T-helper 17 cell (primary cell): Measurements from ENCODE around the gene TARP.

Source experiments
- ATAC-seq: fragments of 150-1000 bp; cut with Tn5 transposase; 2 replicates; pipeline ENCODE4 v1.10.0; 2021; ENCODE audit warnings: mild to moderate bottlenecking, moderate library complexity
- DNase-seq, 3 donors: peaks; one replicate each; pipeline versions ENCODE4 v3.0.0 to v3.0.0-alpha.2; 2020 to 2021
- H3K9me3 ChIP-seq: one replicate; pipeline ENCODE4 v1.7.0; 2013; ENCODE audit warnings: low read length, mild to moderate bottlenecking; ENCODE audit not compliant: control insufficient read depth, poor library complexity, severe bottlenecking
- H3K27ac Mint-ChIP-seq: one replicate; pipeline ENCODE4 v1.8.0; 2022; ENCODE audit warnings: mild to moderate bottlenecking, moderate library complexity, mixed read lengths
- H3K27me3 Mint-ChIP-seq: one replicate; pipeline ENCODE4 v1.8.0; 2022; ENCODE audit warnings: mixed read lengths
- H3K36me3 Mint-ChIP-seq: one replicate; pipeline ENCODE4 v1.8.0; 2022; ENCODE audit warnings: low read depth, mixed read lengths
- H3K4me1 Mint-ChIP-seq: one replicate; pipeline ENCODE4 v1.8.0; 2022; ENCODE audit warnings: mild to moderate bottlenecking, mixed read lengths
- H3K4me3 Mint-ChIP-seq: one replicate; pipeline ENCODE4 v1.8.0; 2022; ENCODE audit warnings: mild to moderate bottlenecking, moderate library complexity, mixed read lengths

TARP gene

DNA sequence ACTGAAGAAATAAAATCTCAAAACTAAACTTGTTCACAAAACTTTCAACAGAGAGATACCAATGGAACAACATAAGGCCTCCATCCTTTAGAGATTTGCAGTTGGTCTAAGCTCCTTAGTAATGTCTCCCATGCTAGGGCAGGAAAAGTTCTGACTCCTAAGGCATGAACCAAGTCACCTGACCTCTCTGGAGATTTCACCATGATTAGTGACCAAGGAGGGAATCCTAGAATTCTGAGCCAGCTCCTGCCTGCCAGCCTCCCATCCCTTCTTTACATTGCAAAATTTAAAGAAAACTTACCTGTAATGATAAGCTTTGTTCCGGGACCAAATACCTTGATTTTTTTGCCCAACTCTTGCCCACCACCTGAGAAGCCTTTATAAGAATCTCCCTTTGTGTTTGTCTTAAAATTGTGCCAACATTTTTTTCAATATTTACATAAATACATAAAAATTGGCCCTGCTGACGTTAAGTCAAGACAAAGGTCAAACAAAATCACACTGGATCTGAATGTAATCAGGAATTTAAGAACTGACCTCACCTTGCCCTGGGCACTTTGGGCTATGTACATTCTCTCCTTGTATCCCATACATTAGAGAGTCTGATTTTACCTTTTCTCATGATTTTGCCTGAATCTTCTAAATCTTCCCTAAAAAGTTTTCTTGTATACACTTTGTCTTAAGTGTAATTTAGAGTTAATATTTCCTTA is at the start of gene TARP:
TARP (minus strand) TSS at position 351 of the 710 bp plus-strand sequence.
- no peaks in the 10 kb centered on the region for H3K4me1 Mint-ChIP-seq
- no peak for DNase-seq
- H3K4me3 Mint-ChIP-seq: no peak within 1 kb of the TSS
- no peak for ATAC-seq
- no peaks in the 10 kb centered on the region for H3K9me3 ChIP-seq
- no peak within 1 kb of the TSS for H3K27ac Mint-ChIP-seq
- H3K27me3 Mint-ChIP-seq: no peaks in the 10 kb centered on the region
- H3K36me3 Mint-ChIP-seq: no peaks in the 10 kb centered on the region

DNA sequence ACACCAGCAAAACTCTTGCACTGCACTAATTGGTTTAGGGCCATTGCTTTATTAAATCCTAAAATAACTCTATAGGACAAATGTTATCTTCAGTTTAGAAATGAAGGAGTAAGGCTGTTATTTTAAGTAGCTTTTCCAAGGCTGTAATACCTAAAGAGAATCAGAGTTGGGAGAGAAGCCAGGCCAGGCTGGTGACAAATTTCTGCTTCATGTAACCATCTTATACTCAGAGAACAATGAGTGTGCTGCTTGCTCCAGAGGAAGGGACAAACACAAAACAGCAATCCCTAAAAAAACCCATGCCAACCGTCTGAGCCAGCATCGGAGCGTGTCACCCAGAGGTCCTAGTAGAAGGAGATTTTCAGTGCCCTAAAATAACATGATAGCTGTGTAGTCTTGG is 49.7 kb upstream of the TARP start:
- no peak for DNase-seq
- no peaks in the 10 kb centered on the region for H3K27me3 Mint-ChIP-seq
- H3K27ac Mint-ChIP-seq: no peak overlapping the region
- no peak for ATAC-seq
- no peaks in the 10 kb centered on the region for H3K9me3 ChIP-seq
- peaks cover 4% of the 10 kb centered on the region for H3K4me1 Mint-ChIP-seq
- H3K36me3 Mint-ChIP-seq: no peaks in the 10 kb centered on the region
- no peak overlapping the region for H3K4me3 Mint-ChIP-seq

DNA sequence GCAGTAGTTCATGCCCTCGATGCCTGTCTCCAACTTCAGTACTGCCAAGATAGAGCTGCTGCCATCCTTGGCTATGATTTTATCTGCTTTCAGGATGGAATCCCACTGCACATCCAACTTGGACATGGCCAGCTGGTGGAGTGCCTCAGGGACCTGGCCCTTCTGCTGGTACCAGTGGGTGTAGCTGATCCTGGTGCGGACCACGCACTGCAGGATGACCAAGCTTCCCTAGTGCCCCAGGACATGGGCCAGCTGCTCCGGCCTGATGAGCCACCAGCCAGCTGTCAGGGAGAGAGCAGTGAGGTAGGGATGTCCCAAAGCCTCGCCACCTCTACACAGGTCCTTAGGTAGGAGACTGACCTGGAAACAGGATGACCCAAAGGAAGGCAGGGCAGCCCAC is 49.0 kb upstream of the TARP start:
- Mint-ChIP-seq H3K27ac (no peak overlapping the region), H3K4me3 (no peak overlapping the region), H3K36me3 (no peaks in the 10 kb centered on the region), H3K4me1 (peaks cover 4% of the 10 kb centered on the region), H3K27me3 (no peaks in the 10 kb centered on the region)
- DNase-seq (no peak), ATAC-seq (no peak)
- H3K9me3 ChIP-seq: no peaks in the 10 kb centered on the region

DNA sequence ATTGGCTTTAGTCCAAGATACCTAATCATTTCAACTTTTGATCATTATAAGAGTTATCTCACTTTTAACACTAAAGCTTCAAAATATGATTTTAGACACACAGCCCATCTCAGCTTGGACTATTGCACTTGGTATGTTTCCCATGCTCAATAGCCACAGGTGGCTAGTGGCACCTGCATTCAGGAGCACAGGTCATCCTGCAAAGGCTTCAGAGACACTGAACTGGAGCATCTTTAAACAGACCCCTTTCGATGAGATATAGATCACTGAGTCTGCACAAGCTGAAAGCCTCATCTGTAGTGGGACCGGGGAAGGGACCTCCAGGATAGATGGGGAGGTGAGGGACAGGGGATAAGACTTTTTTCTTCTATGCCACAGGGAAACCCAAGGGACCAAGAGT is 48.5 kb upstream of the TARP start:
- H3K27me3 Mint-ChIP-seq: no peaks in the 10 kb centered on the region
- no peaks in the 10 kb centered on the region for H3K36me3 Mint-ChIP-seq
- peaks cover 4% of the 10 kb centered on the region for H3K4me1 Mint-ChIP-seq
- ATAC-seq (no peak), DNase-seq (no peak)
- H3K27ac Mint-ChIP-seq: no peak overlapping the region
- H3K9me3 ChIP-seq: no peaks in the 10 kb centered on the region
- no peak overlapping the region for H3K4me3 Mint-ChIP-seq

DNA sequence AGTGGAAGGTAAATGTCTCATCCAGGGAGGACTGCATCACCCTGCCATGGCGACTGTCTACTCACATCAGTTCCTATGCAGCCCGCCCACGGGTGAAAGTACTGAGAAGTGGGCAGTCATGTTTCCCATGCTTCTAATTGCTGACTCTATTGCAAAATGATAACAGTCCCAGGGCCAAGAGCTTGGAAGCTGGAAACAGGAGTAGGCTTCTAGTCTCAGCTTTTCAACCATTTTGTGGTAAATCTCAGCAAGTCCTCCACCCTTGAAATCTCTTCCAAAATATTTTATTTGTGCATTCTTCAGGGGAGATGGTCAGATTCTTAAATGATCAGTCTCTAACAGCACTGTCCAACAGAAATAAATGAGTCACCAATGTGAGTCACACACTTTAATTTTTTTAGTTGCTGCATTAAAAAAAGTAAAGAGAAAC is 48.1 kb upstream of the TARP start:
- Mint-ChIP-seq H3K27me3 (no peaks in the 10 kb centered on the region), H3K36me3 (no peaks in the 10 kb centered on the region), H3K4me1 (peaks cover 4% of the 10 kb centered on the region), H3K27ac (no peak overlapping the region), H3K4me3 (no peak overlapping the region)
- no peaks in the 10 kb centered on the region for H3K9me3 ChIP-seq
- DNase-seq (no peak), ATAC-seq (no peak)

DNA sequence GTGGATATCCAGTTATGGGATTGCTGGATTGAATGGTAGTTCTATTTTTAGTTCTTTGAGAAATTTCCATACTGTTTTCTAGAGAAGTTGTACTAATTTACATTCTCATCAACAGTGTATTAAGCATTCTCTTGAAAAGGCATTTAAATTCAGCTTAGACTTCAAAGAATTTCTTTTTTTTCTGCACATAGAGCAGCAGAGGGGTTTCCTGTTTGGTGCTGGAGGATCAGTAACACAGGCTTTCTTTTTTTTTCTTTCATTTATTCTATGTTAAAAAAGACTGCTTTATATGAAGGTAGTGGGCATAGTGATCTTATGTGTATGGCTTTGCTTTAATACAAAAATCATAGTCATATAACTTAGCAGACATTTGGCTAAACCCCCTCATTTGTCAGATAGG is 47.6 kb upstream of the TARP start:
- Mint-ChIP-seq H3K36me3 (no peaks in the 10 kb centered on the region), H3K27ac (no peak overlapping the region), H3K4me3 (no peak overlapping the region), H3K27me3 (no peaks in the 10 kb centered on the region), H3K4me1 (peaks cover 4% of the 10 kb centered on the region)
- ATAC-seq (no peak), DNase-seq (no peak)
- H3K9me3 ChIP-seq: no peaks in the 10 kb centered on the region

DNA sequence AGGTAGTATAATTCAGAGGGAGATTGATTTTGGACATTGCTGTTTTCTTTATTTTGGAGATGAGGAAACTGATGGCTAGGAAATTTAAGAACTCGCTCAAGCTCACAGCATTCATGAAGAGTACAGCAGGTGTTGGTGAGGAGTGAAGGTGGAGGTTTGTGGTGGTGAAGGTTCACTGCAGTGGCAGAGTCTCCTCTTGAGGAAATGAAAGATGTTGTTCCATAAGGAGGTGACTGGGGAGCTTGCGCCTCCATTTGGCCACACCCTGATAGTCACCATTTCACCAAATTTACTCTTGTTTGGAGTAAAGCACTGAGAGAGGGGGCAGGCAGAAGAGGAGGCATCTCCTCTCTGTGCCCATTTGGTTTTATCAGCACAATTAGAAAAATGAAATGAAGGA is 46.4 kb upstream of the TARP start:
- no peak for DNase-seq
- Mint-ChIP-seq H3K4me1 (peaks cover 4% of the 10 kb centered on the region), H3K4me3 (no peak overlapping the region), H3K27me3 (no peaks in the 10 kb centered on the region), H3K36me3 (no peaks in the 10 kb centered on the region), H3K27ac (no peak overlapping the region)
- ATAC-seq: no peak
- H3K9me3 ChIP-seq: no peaks in the 10 kb centered on the region

DNA sequence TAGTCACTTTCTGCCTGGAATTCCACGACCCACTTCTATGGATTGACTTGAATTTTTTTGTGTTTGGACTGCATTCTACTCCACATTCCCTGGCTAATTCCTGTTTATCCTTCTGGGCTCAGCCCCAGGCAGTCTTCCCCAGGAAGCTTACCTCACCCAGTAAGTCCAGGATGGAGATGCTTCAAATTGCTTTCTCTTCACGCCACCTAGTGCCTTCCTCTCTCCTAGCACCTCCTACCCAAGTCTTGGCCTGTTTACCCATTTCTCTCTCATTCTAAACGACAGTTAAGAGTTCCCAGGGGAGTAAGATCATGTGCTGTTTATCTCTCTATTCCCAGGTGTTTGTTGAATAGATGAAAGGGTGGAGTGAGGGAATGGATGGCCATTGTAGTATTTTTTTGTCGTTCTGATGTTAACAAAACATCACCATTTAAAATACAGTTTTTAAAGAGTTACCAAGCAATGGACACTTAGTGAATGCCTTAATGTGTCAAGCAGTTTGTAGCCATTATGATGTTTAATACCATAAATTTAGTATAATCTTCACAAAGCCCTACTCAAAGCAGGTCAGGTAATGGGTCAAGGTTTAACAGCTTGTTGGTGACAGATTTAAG is 45.5 kb upstream of the TARP start:
- peak overlapping the region; percentile 81 for H3K4me3 Mint-ChIP-seq
- peak overlapping the region; percentile 67 for H3K27ac Mint-ChIP-seq
- H3K36me3 Mint-ChIP-seq: no peaks in the 10 kb centered on the region
- no peak for DNase-seq
- no peaks in the 10 kb centered on the region for H3K27me3 Mint-ChIP-seq
- no peaks in the 10 kb centered on the region for H3K9me3 ChIP-seq
- peaks cover 4% of the 10 kb centered on the region for H3K4me1 Mint-ChIP-seq
- ATAC-seq: peak; percentile 41

DNA sequence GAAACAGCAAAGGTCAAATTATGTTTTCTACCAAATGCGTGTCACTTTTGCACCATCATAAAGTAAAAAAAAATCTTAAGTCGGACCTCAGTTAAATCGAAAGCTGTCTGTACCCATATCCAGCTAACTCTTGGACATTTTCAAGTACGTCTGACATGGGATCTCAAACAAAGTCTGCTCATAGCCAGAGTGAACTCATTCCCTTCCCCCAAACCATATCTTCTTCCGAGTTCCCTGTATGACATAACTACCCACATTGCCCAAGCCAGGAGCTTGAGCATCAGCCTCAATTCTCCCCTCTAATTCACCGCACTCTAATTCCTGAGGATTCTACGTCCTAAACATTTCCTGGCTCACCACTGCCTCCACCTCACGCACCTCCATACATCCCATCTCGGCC is 44.8 kb upstream of the TARP start:
- Mint-ChIP-seq H3K4me1 (peaks cover 4% of the 10 kb centered on the region), H3K27me3 (no peaks in the 10 kb centered on the region), H3K27ac (peak overlapping the region; percentile 67), H3K36me3 (no peaks in the 10 kb centered on the region), H3K4me3 (peak overlapping the region; percentile 81)
- ATAC-seq: no peak
- DNase-seq: no peak
- no peaks in the 10 kb centered on the region for H3K9me3 ChIP-seq

DNA sequence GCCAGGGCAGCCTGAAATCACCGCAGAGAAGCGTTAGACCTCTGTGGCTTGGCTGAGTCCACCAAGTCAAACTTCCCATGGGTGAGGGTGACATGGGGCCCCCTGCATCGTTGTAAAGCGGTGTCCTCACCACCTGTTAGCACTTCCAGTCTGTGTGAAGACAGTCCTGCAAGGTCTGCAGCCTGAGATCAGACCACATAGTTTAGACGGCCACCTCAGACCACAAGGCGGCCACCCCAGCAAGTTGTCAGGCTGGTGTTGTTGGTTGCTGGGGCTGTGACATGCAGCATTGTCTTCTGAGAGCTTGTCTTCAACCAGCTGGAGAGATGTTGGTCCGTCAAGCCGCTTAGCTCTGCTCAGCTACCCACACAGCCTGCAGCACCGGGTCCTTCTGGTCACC is 44.1 kb upstream of the TARP start:
- H3K27ac Mint-ChIP-seq: no peak overlapping the region
- no peaks in the 10 kb centered on the region for H3K27me3 Mint-ChIP-seq
- DNase-seq: no peak
- H3K4me3 Mint-ChIP-seq: peak overlapping the region; percentile 49
- H3K9me3 ChIP-seq: no peaks in the 10 kb centered on the region
- no peaks in the 10 kb centered on the region for H3K36me3 Mint-ChIP-seq
- ATAC-seq: no peak
- peaks cover 4% of the 10 kb centered on the region for H3K4me1 Mint-ChIP-seq

DNA sequence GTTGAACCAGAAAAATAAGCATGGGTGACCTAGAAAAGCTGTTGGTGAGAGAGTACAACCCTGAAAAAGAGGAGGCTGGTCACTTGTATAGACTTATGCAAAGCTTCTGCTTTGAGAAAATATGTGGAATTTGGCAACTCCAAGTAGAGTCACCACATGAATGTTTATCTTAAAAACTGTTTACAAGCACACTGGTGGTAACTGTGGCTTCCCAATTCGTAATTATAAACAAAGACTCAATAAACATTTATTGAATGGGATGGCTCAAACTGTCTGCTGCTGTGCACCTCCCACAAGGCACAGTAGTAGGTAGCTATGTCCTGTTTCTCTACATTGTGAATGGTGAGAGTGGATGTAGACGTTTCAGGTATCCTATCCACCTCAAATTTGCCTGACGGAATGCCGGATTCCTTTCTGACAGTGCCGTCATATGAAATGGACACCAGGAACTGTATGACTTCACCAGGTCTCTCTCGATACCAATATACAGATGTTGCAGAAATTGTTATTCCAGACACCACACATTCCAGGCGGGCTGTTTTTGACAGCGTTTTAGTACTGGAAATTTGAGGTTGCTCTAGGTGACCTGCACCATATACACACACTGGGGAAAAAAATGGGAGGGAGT is 43.4 kb upstream of the TARP start:
- Mint-ChIP-seq H3K27me3 (no peaks in the 10 kb centered on the region), H3K4me3 (no peak overlapping the region), H3K36me3 (no peaks in the 10 kb centered on the region), H3K27ac (no peak overlapping the region), H3K4me1 (peaks cover 4% of the 10 kb centered on the region)
- DNase-seq (no peak), ATAC-seq (no peak)
- H3K9me3 ChIP-seq: no peaks in the 10 kb centered on the region

DNA sequence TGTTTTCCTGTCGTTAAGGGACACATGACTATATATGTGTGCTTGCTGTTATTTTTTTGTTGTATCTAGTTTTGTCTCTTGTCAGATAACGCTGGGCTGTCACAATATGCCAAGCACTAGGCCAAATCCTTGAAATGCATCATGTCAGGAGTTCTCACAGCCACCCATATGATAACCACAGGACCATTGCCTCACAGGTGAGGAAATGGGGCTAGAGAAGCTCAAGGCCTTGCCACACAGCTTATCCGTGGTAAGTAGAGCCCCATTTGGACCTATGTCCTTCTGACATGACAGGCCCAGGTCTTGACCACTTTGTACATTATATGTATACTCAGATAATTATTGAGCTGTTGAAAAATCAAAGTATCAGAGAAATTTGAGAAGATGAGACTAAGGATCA is 42.0 kb upstream of the TARP start:
- Mint-ChIP-seq H3K4me3 (no peak overlapping the region), H3K27ac (no peak overlapping the region), H3K27me3 (no peaks in the 10 kb centered on the region), H3K36me3 (no peaks in the 10 kb centered on the region), H3K4me1 (peaks cover 4% of the 10 kb centered on the region)
- ATAC-seq (no peak), DNase-seq (no peak)
- no peaks in the 10 kb centered on the region for H3K9me3 ChIP-seq

DNA sequence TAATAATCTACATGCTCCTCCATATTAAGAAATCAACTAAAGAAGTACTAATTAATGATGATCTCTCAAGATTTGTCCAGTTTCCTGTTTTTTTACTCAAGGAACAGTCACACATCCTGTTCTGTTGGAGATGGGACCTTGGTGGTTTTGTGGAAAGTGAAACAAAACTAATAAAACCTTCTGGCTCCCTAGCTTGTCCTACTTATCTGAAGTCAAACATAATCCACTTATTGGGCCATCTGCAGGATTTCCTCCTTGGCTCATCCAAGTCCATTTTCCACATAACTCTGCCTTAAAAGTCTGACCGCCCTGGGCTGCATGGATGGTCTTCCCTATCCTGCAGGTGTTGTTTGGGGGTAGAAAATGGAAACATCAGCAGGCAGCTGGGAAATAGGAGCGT is 39.4 kb upstream of the TARP start:
- Mint-ChIP-seq H3K27me3 (no peaks in the 10 kb centered on the region), H3K27ac (no peak overlapping the region), H3K36me3 (no peaks in the 10 kb centered on the region), H3K4me3 (no peak overlapping the region), H3K4me1 (no peaks in the 10 kb centered on the region)
- no peak for DNase-seq
- no peaks in the 10 kb centered on the region for H3K9me3 ChIP-seq
- ATAC-seq: no peak
